Measurements from ENCODE around the gene CYP1B1.

CYP1B1 gene

GRCh38 chr2:38099099-38100028 lies 23.4 kb upstream of the CYP1B1 start:
- no peaks in the 10 kb centered on the region for H3K4me1 ChIP-seq
- H3K27me3 ChIP-seq (ENCODE audit: control insufficient read depth, insufficient read depth, low read length), result no peaks in the 10 kb centered on the region
- no peak overlapping the region for H3K4me3 ChIP-seq (ENCODE audit: low read depth, low read length)
- no peaks in the 10 kb centered on the region for H3K79me2 ChIP-seq
- TF ChIP-seq CTCF (IDR thresholded peaks at IDR 0.05), result no peak
- no peaks in the 10 kb centered on the region for H3K9me3 ChIP-seq (ENCODE audit: control insufficient read depth, low read length)
- H3K36me3 ChIP-seq (ENCODE audit: control insufficient read depth, insufficient read depth, low read length), result no peaks in the 10 kb centered on the region
- H3K9ac ChIP-seq, result no peak overlapping the region
- H3K4me2 ChIP-seq (ENCODE audit: low read length), result no peak overlapping the region
- H3K27ac ChIP-seq, result no peak overlapping the region
- H2AFZ ChIP-seq, result no peak overlapping the region

GRCh38 chr2:38098421-38099098 lies 22.6 kb upstream of the CYP1B1 start:
- no peak overlapping the region for H3K4me2 ChIP-seq (ENCODE audit: low read length)
- H3K4me3 ChIP-seq (ENCODE audit: low read depth, low read length), result no peak overlapping the region
- H3K36me3 ChIP-seq (ENCODE audit: control insufficient read depth, insufficient read depth, low read length), result no peaks in the 10 kb centered on the region
- H2AFZ ChIP-seq, result no peak overlapping the region
- H3K4me1 ChIP-seq, result no peaks in the 10 kb centered on the region
- no peak for TF ChIP-seq CTCF (IDR thresholded peaks at IDR 0.05)
- H3K27me3 ChIP-seq (ENCODE audit: control insufficient read depth, insufficient read depth, low read length), result no peaks in the 10 kb centered on the region
- H3K9ac ChIP-seq, result no peak overlapping the region
- no peaks in the 10 kb centered on the region for H3K9me3 ChIP-seq (ENCODE audit: control insufficient read depth, low read length)
- no peaks in the 10 kb centered on the region for H3K79me2 ChIP-seq
- no peak overlapping the region for H3K27ac ChIP-seq

GRCh38 chr2:38097988-38098385 lies 22.0 kb upstream of the CYP1B1 start:
- Histone ChIP-seq H3K36me3 (ENCODE audit: control insufficient read depth, insufficient read depth, low read length) (no peaks in the 10 kb centered on the region), H3K4me1 (no peaks in the 10 kb centered on the region), H3K9me3 (ENCODE audit: control insufficient read depth, low read length) (no peaks in the 10 kb centered on the region), H3K27me3 (ENCODE audit: control insufficient read depth, insufficient read depth, low read length) (no peaks in the 10 kb centered on the region), H3K27ac (no peak overlapping the region), H3K79me2 (no peaks in the 10 kb centered on the region), H3K4me3 (ENCODE audit: low read depth, low read length) (no peak overlapping the region), H3K4me2 (ENCODE audit: low read length) (no peak overlapping the region), H2AFZ (no peak overlapping the region), H3K9ac (no peak overlapping the region)
- TF ChIP-seq CTCF (IDR thresholded peaks at IDR 0.05), result no peak

- H3K27ac ChIP-seq, result no peak overlapping the region
- no peak overlapping the region for H3K4me2 ChIP-seq (ENCODE audit: low read length)
- H3K4me1 ChIP-seq, result no peaks in the 10 kb centered on the region
- TF ChIP-seq CTCF (IDR thresholded peaks at IDR 0.05), result no peak
- no peaks in the 10 kb centered on the region for H3K36me3 ChIP-seq (ENCODE audit: control insufficient read depth, insufficient read depth, low read length)
- no peaks in the 10 kb centered on the region for H3K9me3 ChIP-seq (ENCODE audit: control insufficient read depth, low read length)
- H3K4me3 ChIP-seq (ENCODE audit: low read depth, low read length), result no peak overlapping the region
- no peaks in the 10 kb centered on the region for H3K79me2 ChIP-seq
- H3K27me3 ChIP-seq (ENCODE audit: control insufficient read depth, insufficient read depth, low read length), result no peaks in the 10 kb centered on the region
- H2AFZ ChIP-seq, result no peak overlapping the region
- H3K9ac ChIP-seq, result no peak overlapping the region
Observed at GRCh38 chr2:38097258-38097987, 21.5 kb upstream of the CYP1B1 start.

Data from parathyroid adenoma (tissue), 2 donors.